K562 (cell line): ENCODE measurements around the gene SYT6. TPM values are rescaled to one million over a fixed set of nuclear protein-coding genes. Genes with fewer than 3 reads are reported as not detected.

Source experiments
- CREB1 ChIP-seq, 2 experiments: sonication (generic) in 1 of 2; formaldehyde crosslinking in 1 of 2; IDR thresholded peaks; 2 replicates each; pipeline versions ENCODE4 v1.6.1 to v1.8.0; 2012 to 2022; ENCODE audit warnings: inconsistent platforms in 1 of 2, mild to moderate bottlenecking in 1 of 2, missing genetic modification reagents in 1 of 2, moderate library complexity in 1 of 2
- DIDO1 ChIP-seq: fragments of 450-650 bp; IDR thresholded peaks from 2 replicates; pipeline ENCODE4 v1.6.1; 2016; ENCODE audit warnings: low read depth, missing biosample characterization, missing genetic modification characterization
- EHMT2 ChIP-seq: fragments of 450-650 bp; IDR thresholded peaks from 2 replicates; pipeline ENCODE4 v1.6.1; 2018; ENCODE audit warnings: antibody characterized with exemption
- ETV5 ChIP-seq: sonication (generic); formaldehyde crosslinking; IDR thresholded peaks from 2 replicates; pipeline ENCODE4 v1.4.0; 2020; ENCODE audit warnings: low read depth, mild to moderate bottlenecking, missing genetic modification reagents
- FOXJ3 ChIP-seq: sonication (generic); formaldehyde crosslinking; IDR thresholded peaks from 2 replicates; pipeline ENCODE4 v1.4.0; 2020; ENCODE audit warnings: mild to moderate bottlenecking, missing genetic modification reagents
- HDAC6 ChIP-seq: IDR thresholded peaks from 2 replicates; pipeline ENCODE4 v1.6.1; 2012; ENCODE audit warnings: low read depth, mild to moderate bottlenecking, control low read depth, inconsistent platforms, low read length, moderate library complexity
- KLF1 ChIP-seq: fragments of 450-650 bp; IDR thresholded peaks from 2 replicates; pipeline ENCODE4 v1.6.1; 2016; ENCODE audit warnings: missing genetic modification characterization, missing compliant biosample characterization
- PCBP1 ChIP-seq: fragments of 200-400 bp; formaldehyde crosslinking; IDR thresholded peaks from 2 replicates; pipeline ENCODE4 v1.6.1; 2018; ENCODE audit warnings: mild to moderate bottlenecking, low read depth, low read length; ENCODE audit not compliant: poor library complexity, severe bottlenecking
- POLR3A ChIP-seq: IDR thresholded peaks from 2 replicates; pipeline ENCODE4 v1.6.1; 2011; ENCODE audit warnings: borderline replicate concordance, mild to moderate bottlenecking, moderate library complexity; ENCODE audit not compliant: insufficient read length, insufficient read depth; ENCODE audit errors: extremely low read depth
- RBM14 ChIP-seq: fragments of 200-400 bp; formaldehyde crosslinking; IDR thresholded peaks from 2 replicates; pipeline ENCODE4 v1.6.1; 2018; ENCODE audit warnings: low read depth, mild to moderate bottlenecking, low read length, moderate library complexity, borderline replicate concordance; ENCODE audit not compliant: insufficient read depth
- RUNX1 ChIP-seq: sonication (generic); IDR thresholded peaks from 2 replicates; pipeline ENCODE4 v1.6.1; 2016; ENCODE audit warnings: antibody characterized with exemption, low read depth
- TAF15 ChIP-seq: fragments of 200-400 bp; formaldehyde crosslinking; IDR thresholded peaks from 2 replicates; pipeline ENCODE4 v1.6.1; 2017; ENCODE audit warnings: mild to moderate bottlenecking, low read depth, low read length, moderate library complexity
- VEZF1 ChIP-seq: fragments of 200-800 bp; sonication (Bioruptor generic); IDR thresholded peaks from 2 replicates; pipeline ENCODE4 v1.6.1; 2017; ENCODE audit warnings: missing genetic modification characterization, missing compliant biosample characterization
- ZNF280B ChIP-seq: fragments of 250-450 bp; sonication (Bioruptor Pico); IDR thresholded peaks from 2 replicates; pipeline ENCODE4 v1.5.1; 2021; ENCODE audit warnings: mild to moderate bottlenecking
- ZNF311 ChIP-seq: fragments of 250-450 bp; sonication (Bioruptor Pico); IDR thresholded peaks from 2 replicates; pipeline ENCODE4 v1.4.0; 2020; ENCODE audit warnings: mild to moderate bottlenecking, moderate library complexity
- ZNF347 ChIP-seq: fragments of 450-650 bp; formaldehyde crosslinking; IDR thresholded peaks from 2 replicates; pipeline ENCODE4 v1.4.0; 2020; ENCODE audit warnings: low read depth, mild to moderate bottlenecking, moderate library complexity
- polyA plus RNA-seq, 8 experiments: library from polyadenylated mRNA; depleted of rRNA in 4 of 8; stranded (reverse) in 5 of 8; unstranded in 3 of 8; fragments of >200 nt; fragmentation: Nextera tagmentation in 2 of 8; fragmentation: Illumina TruSeq in 1 of 8; extraction: Ambion mirVana in 2 of 8; extraction: Trizol in 1 of 8; gene quantifications; 2 replicates each; pipeline versions ENCODE4 v1.2.1 to v1.2.3, GENCODE V29; 2011 to 2014; ENCODE audit warnings: inconsistent platforms in 1 of 8, missing spikeins in 1 of 8
- total RNA-seq, 7 experiments: library from RNA; depleted of rRNA in 6 of 7; stranded (reverse); fragments of >200 nt in 6 of 7; fragmentation: Illumina TruSeq in 2 of 7; extraction: Trizol in 2 of 7; gene quantifications; 2 replicates each; pipeline versions ENCODE4 v1.2.1 to v1.2.3, GENCODE V29; 2011 to 2021; ENCODE audit warnings: low replicate concordance in 1 of 7

SYT6 gene
- total and polyA plus RNA-seq, 9 of the 15 experiments (the other 6 are each of a cell fraction or from before 2014, with no cell fraction given), result 0.06 TPM; not detected in 8

GRCh38 chr1:114088392-114089299 is 65.0 kb downstream of the SYT6 start (continued):
- TF ChIP-seq ZNF311 (CRISPR knock-in tag) (no peak), POLR3A (no peak), VEZF1 (CRISPR knock-in tag) (no peak), HDAC6 (no peak), TAF15 (no peak), CREB1 (IDR thresholded peaks at IDR 0.05) (no peak), CREB1 (CRISPR knock-in tag; IDR thresholded peaks at IDR 0.05) (no peak), DIDO1 (no peak), ZNF347 (CRISPR knock-in tag) (no peak), ZNF280B (CRISPR knock-in tag) (no peak), RUNX1 (no peak), PCBP1 (no peak), ETV5 (CRISPR knock-in tag) (peak; percentile 74), FOXJ3 (CRISPR knock-in tag) (no peak), RBM14 (no peak), KLF1 (tag) (no peak), EHMT2 (no peak)
